Amniotic stem cell (primary cell): ENCODE data around the gene STK11.

Experiments
- DNase-seq: peaks from one replicate; lab custom pipeline; 2025; lab: John Stamatoyannopoulos, UW

The STK11 gene

GRCh38 chr19:1262623-1263123, 57.1 kb downstream of the STK11 start:
- DNase-seq = no peak

- no peak for DNase-seq
These were observed 57.6 kb downstream of the STK11 start for GRCh38 chr19:1263188-1263587.

DNA sequence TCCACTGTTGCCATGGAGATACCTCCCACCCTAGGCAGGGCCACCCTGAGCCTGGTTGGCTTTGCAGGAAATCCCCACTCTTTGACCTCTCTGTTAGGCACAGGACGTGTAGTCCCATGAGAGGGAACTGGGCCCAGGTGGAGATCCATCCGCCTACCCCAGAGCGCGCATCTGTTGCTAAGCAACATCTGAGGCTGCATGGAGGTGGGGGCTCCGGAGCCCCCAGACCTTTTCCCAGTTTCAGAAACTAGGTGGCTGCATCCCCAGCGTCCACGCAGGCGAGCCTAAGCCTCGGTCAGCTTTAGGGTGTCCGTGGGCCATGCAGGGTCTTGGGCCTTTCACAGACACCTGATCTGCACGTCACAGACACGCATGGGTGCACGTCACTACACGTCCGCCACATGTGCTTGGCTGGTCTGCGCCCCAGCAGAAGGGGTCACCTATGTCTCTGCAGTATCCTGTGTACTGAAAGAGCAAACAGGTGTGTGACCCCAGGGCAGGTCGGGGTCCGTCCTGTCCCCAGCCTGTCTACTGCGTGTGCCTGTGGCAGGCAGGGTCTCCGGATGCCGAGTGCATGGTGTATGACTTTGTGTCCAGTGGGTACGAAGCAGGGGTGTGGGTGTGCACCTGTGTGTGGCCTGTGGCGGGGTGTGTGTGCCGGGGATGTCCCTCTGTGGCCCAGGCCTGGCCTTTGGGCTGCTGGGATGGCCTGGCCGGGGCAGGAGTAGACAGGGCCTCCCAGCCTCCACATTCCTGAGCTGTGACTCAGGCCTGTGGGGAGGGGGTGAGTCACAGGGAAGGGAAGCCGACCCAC, 59.4 kb downstream of the STK11 start:
- peak; percentile 32 for DNase-seq

GRCh38 chr19:1265615-1266128, 60.1 kb downstream of the STK11 start:
- DNase-seq = peak; percentile 56

DNA sequence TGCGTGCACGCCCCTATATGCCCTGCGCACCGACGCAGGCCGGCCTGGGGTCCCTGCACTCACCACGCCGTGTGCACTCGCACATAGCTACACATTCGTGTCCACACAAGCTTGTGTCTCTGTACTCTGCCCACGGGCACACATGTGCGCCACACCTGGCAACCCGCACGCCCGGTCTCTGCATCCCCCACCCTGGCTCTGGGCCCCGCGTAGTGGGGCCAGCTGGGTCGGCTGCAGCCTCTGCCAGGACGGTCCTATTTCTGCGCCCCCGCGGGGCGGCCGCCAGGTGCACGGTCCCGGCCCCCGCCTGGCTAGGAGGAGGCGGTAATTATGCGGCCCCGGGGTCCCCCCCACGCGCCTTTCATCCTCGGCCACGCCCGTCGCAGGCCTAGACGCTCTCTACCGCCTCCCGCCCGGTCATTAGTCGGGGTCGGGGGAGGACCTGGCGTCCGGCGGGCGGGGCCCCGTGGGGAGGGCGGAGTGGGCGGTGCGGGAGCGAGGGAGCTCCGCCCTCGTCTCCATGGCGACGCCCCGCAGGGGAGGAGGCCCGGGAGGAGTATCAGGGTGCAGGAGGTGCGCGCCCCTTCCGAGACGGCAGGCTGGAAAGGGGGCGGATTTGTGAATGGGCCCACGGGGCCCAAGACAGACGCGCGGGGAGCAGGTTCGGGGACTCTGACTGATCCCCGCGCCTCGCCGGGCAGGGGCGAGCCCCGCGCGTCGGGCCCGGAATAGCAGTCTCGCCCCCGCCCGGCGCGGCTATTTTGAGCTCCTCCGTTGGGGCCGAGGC, 60.7 kb downstream of the STK11 start:
- DNase-seq = peak; percentile 17

DNA sequence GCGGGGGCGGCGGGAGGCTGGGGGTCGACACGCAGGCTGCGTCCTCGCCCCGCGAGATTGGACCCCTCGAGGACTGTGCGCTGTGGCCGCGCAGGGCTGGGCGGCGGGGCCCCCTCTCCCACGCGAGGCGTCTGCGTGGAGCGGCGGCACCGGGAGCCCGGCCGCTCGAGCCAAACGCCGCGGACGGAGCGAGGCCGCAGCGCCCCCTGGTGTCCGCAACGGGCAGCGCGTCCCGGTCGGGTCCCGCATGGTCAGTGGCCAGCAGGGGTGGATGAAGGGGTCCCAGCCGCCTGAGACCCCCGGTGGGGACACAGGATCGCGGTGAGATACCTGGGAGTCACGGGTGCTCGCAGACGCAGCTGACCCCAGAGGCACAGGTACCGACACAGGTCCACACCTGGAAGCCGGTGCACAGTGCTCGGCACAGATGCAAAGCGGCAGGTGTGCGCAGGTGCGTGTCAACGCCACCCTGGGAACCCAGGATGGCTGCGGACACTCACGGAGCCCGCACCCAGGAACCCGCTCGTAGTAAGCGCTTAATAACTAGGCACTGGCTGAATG, 61.4 kb downstream of the STK11 start:
- no peak for DNase-seq

DNA sequence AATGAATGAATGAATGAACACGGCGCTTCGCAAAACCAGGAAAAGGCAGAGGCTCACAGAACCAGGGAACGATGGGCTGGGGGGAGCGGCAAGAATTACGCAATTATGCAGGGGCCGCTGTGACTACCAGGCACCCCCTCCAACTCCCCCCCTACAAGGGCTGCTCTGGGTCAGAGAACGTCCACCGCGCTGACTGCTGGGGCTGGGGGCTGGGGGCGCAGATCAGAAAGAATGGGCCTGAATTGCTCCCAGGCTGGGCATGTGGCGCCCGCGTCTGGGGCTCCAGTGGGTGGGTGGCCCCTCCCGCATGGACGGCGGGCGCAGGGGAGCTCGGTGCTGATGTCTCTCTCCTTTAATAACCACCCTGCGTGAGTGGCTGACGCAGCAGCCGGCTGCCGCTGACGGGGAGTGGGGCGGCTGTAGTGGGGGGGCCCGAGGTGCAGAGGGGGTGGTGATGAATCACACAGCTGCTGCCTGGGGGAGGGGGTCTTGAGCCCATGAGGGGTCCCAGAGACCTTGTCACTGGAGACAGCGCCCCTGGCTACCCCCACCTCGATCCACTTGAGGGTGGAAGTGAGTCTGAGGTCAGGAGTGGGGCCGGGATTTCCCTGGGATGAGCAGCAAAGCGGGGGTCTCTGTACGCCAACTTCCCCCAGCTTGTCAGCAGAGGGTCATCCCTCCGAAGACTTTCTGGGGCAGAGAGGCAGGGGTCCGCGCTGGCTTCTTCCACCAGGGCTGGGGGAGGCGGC, 62.1 kb downstream of the STK11 start:
- DNase-seq = no peak

GRCh38 chr19:1268226-1269064, 62.9 kb downstream of the STK11 start:
- DNase-seq = no peak

DNA sequence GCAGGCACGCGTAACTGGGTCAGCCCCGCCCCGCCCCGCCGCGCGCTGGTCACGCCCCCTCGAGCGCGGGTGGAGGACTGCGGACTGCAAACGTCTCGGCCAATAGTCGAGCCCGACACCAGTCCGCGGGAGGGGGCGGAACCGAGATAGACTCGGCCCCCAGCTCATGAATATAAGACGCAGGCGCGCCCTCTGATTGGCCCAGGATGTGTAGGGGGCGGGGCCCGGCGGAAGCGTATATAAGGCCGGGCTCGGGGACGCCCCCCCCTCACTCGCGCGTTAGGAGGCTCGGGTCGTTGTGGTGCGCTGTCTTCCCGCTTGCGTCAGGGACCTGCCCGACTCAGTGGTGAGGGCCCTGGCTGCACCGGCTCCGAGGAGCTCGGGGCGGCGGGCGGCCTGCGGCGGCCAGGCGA, 63.5 kb downstream of the STK11 start, which contains the start of gene CIRBP:
Gene CIRBP (plus strand): TSS at position 268 of the 413 bp plus-strand sequence. CDS start 1,602 bp downstream, outside the sequence.
- peak; percentile 98 for DNase-seq

GRCh38 chr19:1269478-1270212, 64.1 kb downstream of the STK11 start:
- peak; percentile 59 for DNase-seq

DNA sequence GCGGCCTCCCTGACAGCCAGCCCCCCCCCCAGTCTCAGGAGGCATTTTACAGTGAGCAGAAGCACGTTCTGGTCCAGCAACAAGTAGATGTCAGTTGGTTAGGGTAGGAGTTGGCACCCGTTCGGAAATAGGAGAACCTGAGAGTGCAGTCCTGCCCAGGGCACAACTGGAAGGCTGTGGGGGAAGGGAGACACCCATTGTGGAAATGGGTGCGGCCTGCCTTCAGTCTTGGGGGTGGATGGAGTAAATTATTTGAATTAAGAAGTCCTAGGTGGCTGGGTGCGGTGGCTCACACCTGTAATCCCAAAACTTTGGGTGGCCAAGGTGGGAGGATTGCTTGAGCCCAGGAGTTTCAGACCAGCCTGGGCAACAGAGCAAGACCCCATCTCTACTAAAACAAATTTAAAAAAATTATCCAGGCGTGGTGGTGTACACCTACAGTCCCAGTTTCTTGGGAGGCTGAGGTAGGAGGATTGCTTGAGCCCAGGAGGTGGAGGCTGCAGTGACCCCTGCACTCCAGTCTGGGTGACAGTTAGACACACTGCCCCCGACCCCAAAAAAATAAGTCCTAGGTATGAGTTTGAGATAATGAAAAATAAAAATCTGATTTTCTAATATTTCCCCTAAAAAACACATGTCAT, 64.8 kb downstream of the STK11 start:
- no peak for DNase-seq

DNA sequence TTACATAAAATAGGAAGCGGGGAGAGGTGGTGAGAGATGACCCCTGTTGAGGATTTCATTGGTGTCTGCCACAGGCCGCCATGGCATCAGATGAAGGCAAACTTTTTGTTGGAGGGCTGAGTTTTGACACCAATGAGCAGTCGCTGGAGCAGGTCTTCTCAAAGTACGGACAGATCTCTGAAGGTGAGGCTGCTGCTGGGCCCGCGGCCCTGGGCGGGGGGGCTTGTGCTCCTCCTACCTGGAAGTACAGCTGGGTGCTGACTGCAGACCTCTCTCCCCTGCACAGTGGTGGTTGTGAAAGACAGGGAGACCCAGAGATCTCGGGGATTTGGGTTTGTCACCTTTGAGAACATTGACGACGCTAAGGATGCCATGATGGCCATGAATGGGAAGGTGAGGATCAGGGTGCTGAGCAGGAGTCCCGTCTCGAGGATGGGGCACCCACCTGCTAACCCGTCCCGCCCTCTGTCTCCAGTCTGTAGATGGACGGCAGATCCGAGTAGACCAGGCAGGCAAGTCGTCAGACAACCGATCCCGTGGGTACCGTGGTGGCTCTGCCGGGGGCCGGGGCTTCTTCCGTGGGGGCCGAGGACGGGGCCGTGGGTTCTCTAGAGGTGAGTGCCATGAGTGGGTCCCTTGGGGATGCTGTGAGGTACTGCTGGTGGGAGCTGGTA, 65.4 kb downstream of the STK11 start:
- DNase-seq = no peak

GRCh38 chr19:1271528-1272422, 66.2 kb downstream of the STK11 start:
- DNase-seq = no peak

DNA sequence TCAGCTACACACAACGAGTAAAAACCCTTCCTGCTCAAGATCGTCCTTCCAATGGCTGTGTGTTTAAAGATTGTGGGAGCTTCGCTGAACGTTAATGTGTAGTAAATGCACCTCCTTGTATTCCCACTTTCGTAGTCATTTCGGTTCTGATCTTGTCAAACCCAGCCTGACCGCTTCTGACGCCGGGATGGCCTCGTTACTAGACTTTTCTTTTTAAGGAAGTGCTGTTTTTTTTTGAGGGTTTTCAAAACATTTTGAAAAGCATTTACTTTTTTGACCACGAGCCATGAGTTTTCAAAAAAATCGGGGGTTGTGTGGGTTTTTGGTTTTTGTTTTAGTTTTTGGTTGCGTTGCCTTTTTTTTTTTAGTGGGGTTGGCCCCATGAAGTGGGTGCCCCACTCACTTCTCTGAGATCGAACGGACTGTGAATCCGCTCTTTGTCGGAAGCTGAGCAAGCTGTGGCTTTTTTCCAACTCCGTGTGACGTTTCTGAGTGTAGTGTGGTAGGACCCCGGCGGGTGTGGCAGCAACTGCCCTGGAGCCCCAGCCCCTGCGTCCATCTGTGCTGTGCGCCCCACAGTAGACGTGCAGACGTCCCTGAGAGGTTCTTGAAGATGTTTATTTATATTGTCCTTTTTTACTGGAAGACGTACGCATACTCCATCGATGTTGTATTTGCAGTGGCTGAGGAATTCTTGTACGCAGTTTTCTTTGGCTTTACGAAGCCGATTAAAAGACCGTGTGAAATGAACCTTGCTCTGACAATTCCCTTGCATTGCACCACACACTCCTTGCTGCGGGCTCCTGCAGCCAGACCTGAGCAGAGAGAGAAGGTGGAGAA, 67.1 kb downstream of the STK11 start:
- DNase-seq = no peak

- no peak for DNase-seq
These were observed 67.9 kb downstream of the STK11 start for GRCh38 chr19:1273263-1274041.
